AML-193 (cell line): ENCODE data around the gene SLC25A34.

Experiments used
- DNase-seq, 2 experiments: peaks; one replicate each; lab custom pipeline; 2025; lab: John Stamatoyannopoulos, UW

SLC25A34 gene

DNA sequence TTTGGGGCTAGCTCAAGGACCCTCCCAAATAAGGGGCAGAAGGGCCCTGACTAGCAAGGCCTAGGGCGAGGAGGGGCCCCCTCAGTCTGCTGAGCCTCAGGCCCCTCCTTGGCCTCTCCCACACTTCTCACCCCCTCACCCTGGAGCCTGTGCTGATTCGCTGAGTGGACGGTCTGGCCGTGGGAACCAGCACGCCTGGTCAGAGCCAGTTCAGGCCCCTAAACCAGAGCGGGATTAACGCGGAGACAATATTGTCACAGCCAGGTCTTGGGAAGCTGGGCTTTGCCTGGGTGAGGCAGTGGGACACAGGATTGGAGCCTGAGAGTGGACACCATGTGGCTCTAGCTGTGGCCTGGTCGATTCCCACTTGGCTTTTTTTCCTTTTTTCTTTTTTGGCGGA is 17.7 kb downstream of the SLC25A34 start:
- no peak for DNase-seq

DNA sequence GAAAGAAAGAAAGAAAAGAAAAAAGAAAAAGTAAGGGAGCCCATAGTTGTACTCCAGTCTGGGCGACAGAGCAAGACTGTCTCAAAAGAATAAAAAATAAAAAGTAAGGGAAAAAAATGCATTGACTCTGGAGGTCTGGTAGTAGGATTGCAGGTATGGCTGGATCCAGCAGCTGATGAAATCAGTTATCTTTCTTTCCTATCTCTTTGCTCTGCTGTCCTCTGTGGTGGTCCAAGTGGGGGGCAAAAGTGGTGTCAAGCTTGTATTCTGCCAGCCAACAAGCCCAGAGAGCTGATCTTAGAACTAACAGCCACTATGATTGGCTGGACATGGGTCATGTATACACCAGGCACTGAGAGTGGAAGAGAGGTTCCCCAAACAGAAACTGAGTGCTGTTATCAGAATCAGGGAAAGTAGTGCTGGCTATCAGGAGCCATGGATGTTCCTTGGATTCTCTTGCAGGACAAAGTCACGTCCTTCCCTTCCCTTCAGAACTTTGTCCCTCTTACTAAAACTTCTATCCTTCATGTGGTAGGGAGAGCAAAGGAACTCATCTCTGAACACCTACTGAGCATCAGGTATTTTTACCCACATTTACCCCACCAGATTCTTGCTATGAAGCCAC is 19.1 kb downstream of the SLC25A34 start:
- no peak for DNase-seq

DNA sequence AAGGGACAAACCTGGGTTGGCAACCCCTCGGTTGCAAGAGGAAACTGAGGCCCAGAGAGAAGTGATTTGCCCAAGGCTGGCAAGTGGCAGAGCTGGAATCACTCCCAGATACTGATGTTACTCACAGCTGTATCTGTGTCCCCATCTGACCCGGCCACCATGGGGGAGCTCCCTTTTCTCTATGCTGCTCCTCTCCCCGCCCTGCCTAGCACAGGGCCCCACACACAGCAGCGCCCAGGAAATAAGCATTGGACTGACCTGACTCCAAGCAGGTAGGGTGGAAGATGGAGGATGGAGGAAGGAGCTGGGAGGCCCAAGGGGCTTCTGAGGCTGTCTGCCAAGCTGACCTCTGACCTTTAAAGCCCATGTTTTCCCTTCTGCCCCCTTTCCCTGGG is 19.6 kb downstream of the SLC25A34 start:
- DNase-seq, result no peak

DNA sequence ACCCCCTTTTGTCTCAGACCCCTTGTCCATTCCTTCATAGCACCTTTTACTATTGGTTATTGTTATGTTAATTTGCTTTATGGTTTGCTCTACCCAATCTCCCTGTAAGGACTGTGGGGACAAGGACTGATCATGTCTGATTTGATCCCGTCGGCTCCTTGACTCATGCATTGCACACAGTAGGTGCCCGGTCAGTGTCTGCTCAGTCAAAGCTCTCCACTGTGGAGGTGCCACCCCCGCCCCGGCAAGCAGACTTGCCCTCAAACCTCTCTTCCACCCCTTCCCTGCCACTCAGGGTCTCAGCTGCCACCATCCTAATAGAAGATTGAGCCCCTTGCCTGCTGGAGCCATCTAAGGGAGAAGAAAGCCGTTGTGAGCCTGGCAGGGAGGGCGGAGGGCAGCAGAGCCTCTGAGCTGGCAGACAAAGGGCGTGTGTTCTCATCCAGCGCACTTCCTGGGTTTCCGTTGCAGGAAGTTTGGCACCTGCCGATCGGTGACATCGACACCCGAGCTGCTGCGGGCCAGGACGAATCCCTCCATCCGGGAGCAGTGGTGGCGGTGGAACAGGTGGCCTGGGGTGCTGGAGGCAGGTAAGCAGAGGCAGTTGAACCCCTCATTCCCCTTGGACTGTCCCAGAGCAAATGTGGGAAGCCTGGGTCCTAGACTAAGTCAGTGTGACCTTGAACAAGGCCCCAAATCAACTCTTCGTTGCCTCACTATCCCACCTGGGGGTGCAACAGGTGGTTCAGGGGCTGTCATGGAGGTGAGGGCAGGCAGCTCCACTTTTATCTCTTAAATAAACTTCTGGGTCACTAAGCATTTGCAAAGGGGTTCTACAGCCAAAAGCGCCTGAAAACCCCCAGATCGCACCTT is 20.3 kb downstream of the SLC25A34 start:
- no peak for DNase-seq

DNA sequence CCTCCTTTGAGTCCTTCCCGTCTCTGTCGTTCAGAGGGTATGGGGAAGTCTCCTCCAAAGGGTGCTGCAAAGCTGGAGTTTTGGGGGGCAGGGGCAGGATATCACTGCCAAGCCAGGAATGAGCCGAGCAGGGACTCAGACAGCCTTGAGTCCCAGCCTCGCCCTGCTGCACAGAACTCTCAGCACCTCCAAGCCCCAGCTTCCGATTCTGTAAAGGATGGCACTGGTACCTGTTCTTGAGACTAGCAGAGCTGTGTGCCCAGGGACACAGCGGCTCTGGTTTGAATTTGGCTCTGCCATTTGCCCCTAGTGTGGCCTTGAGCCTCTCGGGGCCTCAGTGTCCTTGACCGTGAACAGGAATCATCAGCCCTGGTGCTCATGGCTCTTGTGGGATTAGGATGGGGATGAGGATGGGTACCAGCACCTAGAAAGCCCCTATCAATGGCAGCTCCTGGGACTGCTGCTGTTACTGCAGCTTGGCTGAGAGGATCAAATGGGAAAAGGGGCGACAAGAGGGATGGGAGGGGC is 21.0 kb downstream of the SLC25A34 start:
- DNase-seq, result no peak

DNA sequence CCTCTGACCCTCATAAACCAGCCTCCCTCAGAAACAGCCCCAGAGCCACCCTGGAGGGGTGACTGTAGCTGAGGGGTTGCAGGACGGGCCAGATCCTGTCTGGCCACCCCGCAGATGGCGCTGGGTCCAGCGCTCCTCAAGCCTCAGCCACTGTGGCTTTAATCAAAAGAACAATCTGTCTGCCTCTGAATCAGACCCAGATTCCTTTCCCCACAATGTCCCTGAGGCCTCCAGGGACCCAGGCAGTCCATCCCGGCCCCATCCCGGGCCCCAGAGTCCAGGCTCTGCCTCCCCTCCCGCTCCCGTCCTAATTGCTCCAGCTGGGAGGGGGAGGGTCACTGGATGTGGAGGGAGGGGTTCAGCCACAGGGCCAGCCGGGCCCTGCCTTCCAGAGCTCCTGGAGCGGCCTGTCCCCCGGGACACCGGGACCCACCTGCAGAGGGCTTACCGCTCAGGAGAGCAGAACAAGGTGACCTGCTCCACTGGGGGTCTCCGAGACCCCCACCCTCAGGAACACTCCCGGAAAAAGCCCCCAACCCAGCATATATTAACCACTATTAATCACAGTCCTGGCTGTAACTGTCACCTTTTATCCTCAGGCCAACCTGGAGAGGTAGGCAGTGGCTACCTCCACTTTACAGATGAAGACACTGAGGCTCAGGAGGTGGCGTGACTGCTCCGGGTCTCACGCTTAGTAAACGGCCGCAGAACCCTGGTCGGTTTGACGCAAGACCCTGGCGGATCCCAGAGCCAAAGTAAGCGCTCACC is 21.7 kb downstream of the SLC25A34 start:
- DNase-seq, result no peak

DNA sequence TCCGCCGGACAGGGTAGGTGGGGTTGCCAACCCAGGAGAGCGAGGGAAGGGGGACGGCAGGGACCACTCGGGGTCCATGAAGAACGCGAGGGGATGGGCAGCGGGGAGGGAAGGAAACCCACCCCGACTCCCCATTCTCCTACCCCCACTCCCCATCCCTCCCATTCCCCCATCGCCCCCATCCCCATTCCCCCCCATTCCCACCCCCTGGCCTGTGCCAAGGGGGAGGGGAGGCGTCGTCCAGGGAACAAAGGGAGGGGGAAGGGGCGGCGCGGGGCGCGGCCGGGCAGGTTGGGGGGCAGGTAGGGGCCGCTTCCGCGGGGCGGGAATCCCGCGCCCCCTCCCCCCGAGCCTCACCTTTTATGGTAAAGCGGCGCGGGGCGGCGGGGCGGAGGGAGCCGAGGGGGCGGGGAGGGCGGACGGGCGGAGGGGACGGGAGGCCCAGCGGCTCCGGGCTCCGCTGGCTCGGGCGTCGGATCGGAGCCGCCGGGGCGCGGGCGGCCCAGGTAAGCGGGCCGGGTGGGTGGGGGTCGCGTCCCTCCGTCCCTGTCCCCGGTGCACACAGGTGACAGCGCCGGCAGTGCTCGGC is 22.4 kb downstream of the SLC25A34 start, which contains the start of gene FBLIM1:
Gene FBLIM1 (plus strand): TSS at position 453 of the 589 bp plus-strand sequence. CDS start 6,189 bp downstream, outside the sequence.
- no peak for DNase-seq

DNA sequence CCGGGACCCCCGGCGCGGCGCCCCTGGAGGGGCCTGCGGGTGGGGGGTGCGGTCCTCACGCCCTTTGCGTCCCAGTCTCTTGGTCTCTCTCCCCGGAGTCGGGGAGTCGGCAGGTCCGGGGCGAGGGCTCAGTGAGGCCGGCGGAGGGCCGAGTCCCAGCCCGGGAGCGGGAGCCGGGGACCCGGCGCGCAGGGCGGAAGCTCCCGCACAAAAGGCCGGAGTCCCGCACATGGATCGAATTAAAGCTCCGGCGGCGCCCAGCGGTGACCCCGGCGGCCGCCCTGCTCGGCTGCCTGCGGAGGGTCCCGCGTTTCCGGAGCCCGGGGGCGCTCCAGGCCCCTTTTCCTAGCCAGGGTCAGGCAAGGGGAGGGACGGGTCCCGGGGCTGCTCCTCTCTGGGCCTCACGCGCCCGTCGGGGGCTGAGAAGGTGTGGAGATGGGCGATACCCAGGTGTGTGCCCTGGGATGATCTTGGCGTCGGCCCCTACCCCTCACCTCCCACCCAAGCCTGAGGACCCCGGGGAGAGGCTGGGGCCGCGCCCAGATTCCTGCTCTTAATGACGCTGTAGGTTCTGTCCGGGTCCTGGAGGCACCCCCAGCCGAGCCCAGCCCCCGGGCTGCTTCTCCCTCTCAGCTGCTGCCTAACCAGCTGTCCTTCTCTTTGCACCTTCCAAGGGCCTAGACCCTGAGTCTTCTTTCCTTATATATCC is 23.0 kb downstream of the SLC25A34 start:
- DNase-seq, result no peak

DNA sequence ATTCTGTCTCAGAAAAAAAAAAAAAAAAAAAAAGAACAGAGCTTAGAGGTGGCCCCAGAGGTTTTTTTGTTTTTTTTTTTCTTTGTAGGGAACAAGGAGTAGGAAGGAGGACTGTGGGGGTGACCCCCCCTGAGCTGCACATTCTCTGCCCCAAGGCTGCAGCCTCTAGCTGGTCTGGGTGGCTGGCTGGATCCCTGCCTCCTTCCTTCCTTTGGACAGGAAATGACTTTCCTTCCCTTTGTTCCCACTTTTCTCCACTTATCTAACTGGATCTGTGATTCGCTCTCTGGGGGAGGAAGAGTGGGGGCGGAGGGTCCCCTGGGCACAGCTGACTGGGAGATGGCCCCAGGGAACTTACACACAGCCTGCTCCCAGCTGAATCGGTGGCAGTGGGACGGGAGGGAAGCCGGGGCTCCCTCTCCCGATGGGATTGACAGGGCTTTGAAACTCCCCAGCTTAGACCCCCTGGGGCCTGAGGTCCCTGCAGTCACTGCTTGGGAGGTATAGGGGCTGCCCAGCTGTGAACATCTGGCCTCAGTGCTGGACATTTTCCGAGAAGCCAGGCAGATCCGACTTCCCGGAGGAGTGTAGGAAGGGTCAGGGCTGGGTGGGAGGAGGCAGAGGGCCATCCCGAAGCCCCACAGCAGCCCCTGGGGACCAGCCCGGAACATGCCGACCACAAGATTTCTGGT is 24.6 kb downstream of the SLC25A34 start:
- DNase-seq, result no peak

DNA sequence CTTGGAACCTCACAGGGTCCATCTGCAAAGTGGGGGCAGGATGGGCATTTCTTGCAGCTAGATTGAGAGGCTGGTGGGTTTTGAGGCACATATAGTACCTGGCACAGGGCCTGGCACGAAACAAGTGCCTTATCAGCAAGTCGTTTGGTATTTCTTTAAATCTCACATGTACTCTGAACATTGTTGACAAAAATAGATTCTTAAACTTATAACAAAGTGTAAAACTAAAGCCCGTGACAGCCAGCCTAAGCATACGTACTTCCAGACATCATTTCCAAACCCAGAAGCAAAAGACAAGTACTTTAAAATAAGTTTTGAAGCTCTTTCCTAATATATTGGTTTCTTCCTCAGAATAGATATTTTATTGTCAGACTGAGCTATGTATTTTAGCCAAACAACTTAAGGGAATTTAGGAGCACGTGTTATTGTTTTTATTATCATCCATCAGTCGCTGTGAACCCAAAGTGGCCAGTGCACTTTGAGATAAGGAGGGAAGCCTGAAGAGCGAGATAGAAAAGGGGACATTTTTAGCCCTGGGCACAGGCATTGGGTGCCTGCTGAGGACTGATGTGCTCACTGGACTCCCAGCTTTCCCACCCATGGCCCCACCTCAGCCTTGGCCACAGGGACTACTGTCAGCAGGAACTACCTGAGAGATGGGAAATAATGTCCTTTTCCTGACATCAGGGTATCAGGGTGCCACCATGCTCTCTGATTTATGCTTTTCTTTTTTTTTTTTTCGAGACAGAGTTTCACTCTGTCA is 25.5 kb downstream of the SLC25A34 start:
- no peak for DNase-seq

DNA sequence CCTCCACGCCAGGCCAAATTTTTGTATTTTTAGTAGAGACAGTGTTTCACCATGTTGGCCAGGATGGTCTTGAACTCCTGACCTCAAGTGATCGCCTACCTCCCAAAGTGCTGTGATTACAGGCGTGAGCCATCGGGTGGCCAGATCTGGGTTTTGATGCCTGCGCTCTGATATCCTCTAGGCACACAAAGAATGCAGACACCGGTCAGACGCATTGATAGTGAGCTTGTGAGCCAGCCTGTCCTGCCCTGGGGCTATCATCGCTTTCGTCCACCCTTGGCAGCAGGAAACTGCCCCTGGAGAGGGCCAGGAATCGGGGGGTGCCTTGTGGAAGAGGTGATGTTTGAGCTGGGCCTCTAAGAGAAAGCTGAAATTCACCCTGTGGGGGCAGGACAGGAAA is 26.5 kb downstream of the SLC25A34 start:
- DNase-seq, result no peak

DNA sequence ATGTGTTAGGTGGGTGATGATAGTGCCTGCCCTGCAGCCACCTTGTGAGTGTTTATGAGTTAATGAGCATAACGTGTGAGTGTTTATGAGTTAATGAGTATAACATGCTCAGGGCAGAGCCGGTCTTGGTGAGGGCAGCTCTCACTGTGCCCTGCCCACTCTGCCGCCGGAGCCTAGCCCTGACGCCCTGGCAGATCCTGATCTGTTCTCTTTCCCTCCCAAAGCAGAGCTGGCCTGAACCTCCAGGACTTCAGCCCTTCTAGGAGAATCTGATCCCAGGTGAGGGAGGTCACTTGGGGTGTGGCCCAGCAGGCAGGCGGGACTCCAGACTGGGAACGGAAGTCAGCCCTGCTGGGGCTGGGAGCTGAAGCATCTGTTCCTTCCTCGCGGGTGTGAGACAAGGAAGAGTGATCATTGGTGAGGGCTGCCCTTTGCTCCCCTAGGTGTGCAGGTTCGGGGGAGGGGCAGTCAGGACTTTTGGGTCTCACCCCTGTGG is 28.3 kb downstream of the SLC25A34 start:
- DNase-seq, result no peak

DNA sequence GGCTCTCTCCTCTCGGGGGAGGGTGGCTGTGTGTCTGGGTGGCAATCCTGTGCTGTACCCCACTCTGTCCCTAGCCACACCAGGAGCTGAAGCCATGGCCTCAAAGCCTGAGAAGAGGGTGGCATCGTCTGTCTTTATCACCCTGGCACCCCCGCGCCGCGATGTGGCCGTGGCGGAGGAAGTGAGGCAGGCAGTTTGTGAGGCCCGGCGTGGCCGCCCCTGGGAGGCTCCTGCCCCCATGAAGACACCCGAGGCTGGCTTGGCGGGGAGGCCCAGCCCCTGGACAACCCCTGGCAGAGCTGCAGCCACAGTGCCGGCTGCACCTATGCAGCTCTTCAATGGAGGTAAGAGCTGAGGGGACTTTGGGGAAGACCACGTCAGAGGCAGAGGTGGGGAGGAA is 28.8 kb downstream of the SLC25A34 start:
- DNase-seq, result no peak

DNA sequence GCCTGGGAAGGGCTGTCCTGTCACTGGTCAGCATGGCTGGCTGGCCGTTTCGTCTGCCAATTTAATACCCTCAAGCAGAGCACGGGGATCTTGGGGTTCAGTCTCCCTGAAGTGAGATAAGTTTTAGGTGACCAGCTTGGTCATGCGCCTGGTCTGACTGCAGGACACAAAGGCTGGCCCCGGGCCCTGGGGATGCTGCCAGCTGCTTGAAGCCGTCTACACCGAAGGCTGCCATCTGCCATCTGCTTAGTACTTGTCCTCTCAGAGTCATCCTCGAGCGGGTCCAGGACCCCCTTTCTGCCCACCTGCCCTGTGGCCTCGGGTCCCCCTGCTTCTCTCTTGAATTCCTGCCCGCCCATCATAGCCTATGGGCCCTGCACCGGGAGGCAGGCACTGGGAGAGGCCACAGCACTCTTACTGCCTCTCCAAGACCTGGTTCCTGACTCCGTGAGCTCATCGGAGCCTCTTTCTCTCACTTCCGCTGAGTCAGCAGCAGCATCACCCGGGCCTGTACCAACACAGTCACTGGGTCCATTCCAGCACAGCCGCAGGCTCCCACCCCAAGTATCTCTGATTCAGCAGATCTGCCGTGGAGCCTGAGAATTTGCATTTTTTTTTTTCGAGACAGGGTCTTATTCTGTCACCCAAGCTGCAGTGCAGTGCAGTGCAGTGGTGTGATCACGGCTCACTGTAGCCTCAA is 29.6 kb downstream of the SLC25A34 start:
- DNase-seq, result no peak

DNA sequence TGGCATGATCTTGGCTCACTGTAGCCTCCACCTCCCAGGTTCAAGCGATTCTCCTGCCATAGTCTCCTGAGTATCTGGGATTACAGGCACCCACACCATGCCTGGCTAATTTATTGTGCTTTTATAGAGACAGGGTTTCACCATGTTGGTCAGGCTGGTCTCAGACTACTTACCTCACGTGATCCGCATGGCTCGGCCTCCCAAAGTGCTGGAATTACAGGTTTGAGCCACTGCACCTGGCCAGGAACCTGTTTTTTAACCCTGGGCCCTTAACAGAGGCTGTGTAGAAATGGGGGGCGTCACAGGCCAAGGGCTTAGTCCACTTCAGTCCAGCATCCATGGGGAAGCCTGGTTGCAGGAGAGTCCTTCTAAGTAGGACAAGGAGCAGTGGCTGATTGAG is 31.9 kb downstream of the SLC25A34 start:
- no peak for DNase-seq

DNA sequence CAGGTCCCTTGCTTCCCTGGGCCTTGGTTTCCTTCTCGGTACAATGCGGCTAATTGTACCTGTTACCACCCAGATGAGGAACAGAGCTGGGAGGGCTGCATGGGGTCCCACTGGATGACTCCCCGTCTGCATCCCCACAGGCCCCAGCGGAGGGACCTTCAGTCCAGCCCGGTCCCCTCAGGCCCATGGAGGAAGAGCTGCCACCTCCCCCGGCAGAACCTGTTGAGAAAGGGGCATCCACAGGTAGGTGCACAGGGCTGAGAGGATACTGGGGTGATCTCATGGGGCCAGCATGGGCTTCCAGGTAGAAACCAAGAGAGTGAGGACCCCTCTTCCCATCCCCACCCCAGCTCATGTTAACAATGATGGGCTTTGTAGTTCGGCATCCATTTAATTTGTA is 32.3 kb downstream of the SLC25A34 start:
- no peak for DNase-seq

DNA sequence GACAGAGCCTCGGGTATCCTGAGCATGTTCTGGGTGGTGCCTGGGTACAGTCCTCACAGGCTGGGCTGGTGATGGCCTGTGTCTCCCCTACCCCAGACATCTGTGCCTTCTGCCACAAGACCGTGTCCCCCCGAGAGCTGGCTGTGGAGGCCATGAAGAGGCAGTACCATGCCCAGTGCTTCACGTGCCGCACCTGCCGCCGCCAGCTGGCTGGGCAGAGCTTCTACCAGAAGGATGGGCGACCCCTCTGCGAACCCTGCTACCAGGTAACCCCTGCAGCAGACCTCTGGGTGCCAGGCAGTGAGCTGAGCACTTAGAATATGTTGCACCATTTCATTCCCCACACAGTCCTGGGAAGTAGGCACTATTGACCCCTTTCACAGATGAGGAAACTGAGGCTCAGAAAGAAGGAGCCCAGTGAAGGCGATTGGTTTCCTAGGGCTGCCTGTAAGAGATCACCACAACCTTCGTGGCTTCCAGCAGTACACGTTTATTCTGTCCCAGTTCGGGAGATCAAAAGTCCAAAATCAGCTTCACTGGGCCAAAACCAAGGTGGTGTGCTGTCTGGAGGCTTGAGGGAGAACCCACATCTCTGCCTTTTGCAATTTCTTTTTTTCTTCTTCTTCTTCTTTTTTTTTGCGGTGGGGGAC is 34.4 kb downstream of the SLC25A34 start:
- no peak for DNase-seq

DNA sequence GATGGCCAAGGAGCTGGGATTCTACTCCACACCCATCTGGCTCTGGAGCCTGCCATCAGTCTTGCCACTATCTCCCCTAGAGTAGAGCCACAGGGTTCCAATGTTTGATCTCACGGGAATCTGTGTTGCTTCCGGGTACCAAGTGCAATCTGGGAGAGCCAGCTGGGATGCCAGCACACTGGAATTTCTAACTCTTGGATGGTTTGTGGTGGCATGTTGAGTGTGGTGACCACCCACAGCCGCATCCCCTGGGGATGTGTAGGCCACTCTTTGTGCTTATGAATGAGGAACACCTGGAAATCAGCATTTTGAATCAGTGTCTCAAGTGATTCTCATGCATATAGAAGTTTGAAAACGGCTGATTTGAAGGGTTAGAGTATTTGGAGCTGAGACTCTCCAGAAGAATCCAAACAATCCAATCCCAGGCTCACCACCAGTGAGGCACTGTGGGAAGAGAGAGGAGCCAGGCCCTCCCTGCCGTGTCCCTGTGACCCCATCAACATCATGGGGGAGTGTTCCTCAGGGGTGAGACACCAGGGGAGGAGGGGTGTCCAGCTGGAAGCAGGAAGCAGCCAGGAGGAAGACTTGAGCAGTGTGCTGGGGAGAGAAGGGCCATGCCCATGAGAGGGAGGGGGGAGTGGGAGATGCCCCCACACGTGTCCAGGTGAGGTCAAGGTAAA is 35.9 kb downstream of the SLC25A34 start:
- no peak for DNase-seq
